ENCODE results near the gene BLOC1S1.

BLOC1S1 gene

GRCh38 chr12:55719371-55719770, 3.5 kb downstream of the BLOC1S1 start:
- Histone ChIP-seq H3K4me1 (ENCODE audit: insufficient read depth, low read length, poor library complexity, severe bottlenecking) (peaks cover 23% of the 10 kb centered on the region), H2AFZ (ENCODE audit: low read length) (no peak overlapping the region), H3K9me3 (ENCODE audit: insufficient read depth, low read depth, low read length) (no peaks in the 10 kb centered on the region), H3K79me2 (ENCODE audit: insufficient read depth, low read length) (peaks cover 33% of the 10 kb centered on the region; the same call in 1 of the 2 replicates), H3F3A (ENCODE audit: low read depth) (no peaks in the 10 kb centered on the region), H3K36me3 (ENCODE audit: insufficient read depth, low read length) (peaks cover 6% of the 10 kb centered on the region; the same call in 1 of the 2 replicates), H4K20me1 (ENCODE audit: insufficient read depth, low read length, poor library complexity, severe bottlenecking) (no peaks in the 10 kb centered on the region), H3K9me2 (replicated peaks; ENCODE audit: low read depth, low read length) (no peaks in the 10 kb centered on the region), H3K4me2 (ENCODE audit: low read depth, low read length, poor library complexity, severe bottlenecking) (peak overlapping the region; percentile 92), H3K27me3 (ENCODE audit: insufficient read depth, low read length, poor library complexity, severe bottlenecking) (no peaks in the 10 kb centered on the region), H3K4me3 (ENCODE audit: low read length, poor library complexity, severe bottlenecking) (no peak overlapping the region), H3K9ac (ENCODE audit: low read depth, low read length, poor library complexity, severe bottlenecking) (no peak overlapping the region)
- no peak for TF ChIP-seq CTCF (conservative IDR thresholded peaks at IDR 0.05; ENCODE audit: low read length)
- TF ChIP-seq EZH2phosphoT487 (IDR thresholded peaks at IDR 0.05; ENCODE audit: borderline replicate concordance): no peak

- H3F3A ChIP-seq (ENCODE audit: low read depth): no peaks in the 10 kb centered on the region
- H3K27me3 ChIP-seq (ENCODE audit: insufficient read depth, low read length, poor library complexity, severe bottlenecking): no peaks in the 10 kb centered on the region
- peaks cover 26% of the 10 kb centered on the region for H3K4me1 ChIP-seq (ENCODE audit: insufficient read depth, low read length, poor library complexity, severe bottlenecking)
- H3K36me3 ChIP-seq (ENCODE audit: insufficient read depth, low read length): peaks cover 7% of the 10 kb centered on the region; the same call in 1 of the 2 replicates
- peak within 1 kb of the TSS; percentile 92 for H3K4me2 ChIP-seq (ENCODE audit: low read depth, low read length, poor library complexity, severe bottlenecking)
- H3K4me3 ChIP-seq (ENCODE audit: low read length, poor library complexity, severe bottlenecking): no peak within 1 kb of the TSS
- no peaks in the 10 kb centered on the region for H3K9me3 ChIP-seq (ENCODE audit: insufficient read depth, low read depth, low read length)
- peaks cover 33% of the 10 kb centered on the region; the same call in 1 of the 2 replicates for H3K79me2 ChIP-seq (ENCODE audit: insufficient read depth, low read length)
- no peak for TF ChIP-seq CTCF (conservative IDR thresholded peaks at IDR 0.05; ENCODE audit: low read length)
- no peak for TF ChIP-seq EZH2phosphoT487 (IDR thresholded peaks at IDR 0.05; ENCODE audit: borderline replicate concordance)
- no peaks in the 10 kb centered on the region for H3K9me2 ChIP-seq (replicated peaks; ENCODE audit: low read depth, low read length)
- no peaks in the 10 kb centered on the region for H4K20me1 ChIP-seq (ENCODE audit: insufficient read depth, low read length, poor library complexity, severe bottlenecking)
- no peak within 1 kb of the TSS for H2AFZ ChIP-seq (ENCODE audit: low read length)
- H3K9ac ChIP-seq (ENCODE audit: low read depth, low read length, poor library complexity, severe bottlenecking): no peak within 1 kb of the TSS
These were observed 4.3 kb downstream of the BLOC1S1 start, which contains the start of gene RDH5 for GRCh38 chr12:55720071-55720564. Gene RDH5, plus strand, starts transcription at chr12:55720393. Its CDS starts 792 bp downstream, at chr12:55721185.

- H3K79me2 ChIP-seq (ENCODE audit: insufficient read depth, low read length): peaks cover 36% of the 10 kb centered on the region; the same call in 1 of the 2 replicates
- no peak overlapping the region for H3K4me3 ChIP-seq (ENCODE audit: low read length, poor library complexity, severe bottlenecking)
- no peak overlapping the region for H2AFZ ChIP-seq (ENCODE audit: low read length)
- TF ChIP-seq CTCF (conservative IDR thresholded peaks at IDR 0.05; ENCODE audit: low read length) (peak; percentile 58), EZH2phosphoT487 (IDR thresholded peaks at IDR 0.05; ENCODE audit: borderline replicate concordance) (no peak)
- no peak overlapping the region for H3K4me2 ChIP-seq (ENCODE audit: low read depth, low read length, poor library complexity, severe bottlenecking)
- no peaks in the 10 kb centered on the region for H3F3A ChIP-seq (ENCODE audit: low read depth)
- H3K9me2 ChIP-seq (replicated peaks; ENCODE audit: low read depth, low read length): no peaks in the 10 kb centered on the region
- peaks cover 7% of the 10 kb centered on the region; the same call in 1 of the 2 replicates for H3K36me3 ChIP-seq (ENCODE audit: insufficient read depth, low read length)
- H4K20me1 ChIP-seq (ENCODE audit: insufficient read depth, low read length, poor library complexity, severe bottlenecking): peaks cover 7% of the 10 kb centered on the region
- no peaks in the 10 kb centered on the region for H3K9me3 ChIP-seq (ENCODE audit: insufficient read depth, low read depth, low read length)
- H3K9ac ChIP-seq (ENCODE audit: low read depth, low read length, poor library complexity, severe bottlenecking): no peak overlapping the region
- peaks cover 21% of the 10 kb centered on the region for H3K4me1 ChIP-seq (ENCODE audit: insufficient read depth, low read length, poor library complexity, severe bottlenecking)
- no peaks in the 10 kb centered on the region for H3K27me3 ChIP-seq (ENCODE audit: insufficient read depth, low read length, poor library complexity, severe bottlenecking)
These were observed 5.1 kb downstream of the BLOC1S1 start for GRCh38 chr12:55720894-55721444.
